CD4-positive, alpha-beta T cell treated with Interleukin-17A for 4 hours (primary cell): ENCODE data around the gene SPIRE2.
"Not testable (repeated sequence)": the region's sequence is repeated elsewhere in the genome, so short reads cannot be mapped to it uniquely, and the experiment has no call there.

Experiments
- DNase-seq: peaks from one replicate; pipeline ENCODE4 v3.0.0-alpha.2; 2020; ENCODE audit warnings: mixed read lengths

SPIRE2 gene

DNA sequence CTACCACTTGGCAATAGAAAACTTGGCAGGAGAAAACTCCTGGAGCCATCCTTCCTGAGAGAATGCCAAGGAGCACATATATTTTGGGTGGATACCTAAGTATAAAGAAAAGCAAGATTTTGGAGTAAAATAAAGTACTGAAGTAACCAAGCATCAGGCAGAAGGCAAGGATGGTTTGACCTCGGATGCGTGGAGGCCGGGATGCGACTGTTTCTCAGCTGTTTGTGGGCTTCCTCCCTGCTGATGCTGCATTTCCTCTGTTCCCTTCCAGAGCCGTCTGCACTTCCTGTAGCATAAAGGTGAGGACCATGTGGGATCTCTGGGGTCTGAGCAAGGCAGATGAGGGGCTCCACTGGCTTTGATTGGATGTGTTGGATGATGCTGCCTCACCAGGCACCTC is 39.6 kb downstream of the SPIRE2 start:
- no peak for DNase-seq

DNA sequence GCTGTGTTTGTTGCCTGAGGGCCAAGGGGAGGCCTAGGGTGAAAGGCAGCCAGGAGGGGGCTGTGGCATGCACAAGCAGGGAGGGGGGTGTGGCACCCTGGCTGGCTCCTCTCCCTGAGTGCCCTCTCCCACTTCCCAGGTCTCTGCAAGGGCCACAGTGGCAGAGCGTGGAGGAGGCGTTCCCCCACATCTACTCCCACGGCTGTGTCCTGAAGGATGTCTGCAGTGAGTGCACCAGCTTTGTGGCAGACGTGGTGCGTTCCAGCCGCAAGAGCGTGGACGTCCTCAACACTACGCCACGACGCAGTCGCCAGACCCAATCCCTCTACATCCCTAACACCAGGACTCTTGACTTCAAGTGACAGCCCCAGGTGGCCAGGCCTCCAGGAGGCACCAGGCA is 41.6 kb downstream of the SPIRE2 start:
- DNase-seq = no peak

DNA sequence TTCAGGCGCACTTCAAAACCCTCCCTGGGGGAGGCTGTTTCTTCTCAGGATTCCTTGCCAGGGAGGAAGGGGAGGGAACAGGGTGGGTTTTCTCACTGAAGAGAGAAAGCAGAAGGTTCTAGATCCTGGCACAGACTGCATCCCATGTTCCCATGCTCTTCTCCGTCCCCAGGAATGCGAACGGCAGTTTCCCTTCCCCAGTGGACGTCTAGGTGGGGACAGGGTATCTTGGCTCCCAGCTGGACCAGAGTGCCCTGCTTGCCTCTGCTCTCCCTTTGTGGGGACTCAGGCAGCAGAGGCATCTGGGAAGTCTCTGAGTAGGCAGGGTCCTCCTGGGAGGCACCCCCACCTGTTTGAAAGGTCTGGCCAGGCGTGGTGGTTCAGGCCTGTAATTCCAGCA is 42.2 kb downstream of the SPIRE2 start:
- DNase-seq = no peak

DNA sequence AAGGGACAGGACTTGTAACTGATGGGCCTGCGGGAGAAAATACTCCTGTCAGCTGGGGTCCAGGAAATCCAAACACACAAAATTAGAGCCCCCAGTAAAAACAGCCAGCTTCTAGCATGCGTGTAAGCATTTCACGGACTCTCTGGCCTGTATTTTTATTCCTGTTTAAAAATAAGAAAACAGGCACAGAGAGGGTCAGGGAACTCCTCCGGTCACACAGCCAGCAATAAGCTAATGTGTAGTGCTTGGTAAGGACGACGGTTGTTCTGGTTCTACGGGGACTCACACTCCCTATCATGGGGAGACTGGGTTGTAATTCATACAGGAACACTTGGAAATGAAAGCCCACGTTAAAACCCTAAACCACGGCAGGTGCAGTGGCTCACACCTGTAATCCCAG is 43.6 kb downstream of the SPIRE2 start:
- no peak for DNase-seq

DNA sequence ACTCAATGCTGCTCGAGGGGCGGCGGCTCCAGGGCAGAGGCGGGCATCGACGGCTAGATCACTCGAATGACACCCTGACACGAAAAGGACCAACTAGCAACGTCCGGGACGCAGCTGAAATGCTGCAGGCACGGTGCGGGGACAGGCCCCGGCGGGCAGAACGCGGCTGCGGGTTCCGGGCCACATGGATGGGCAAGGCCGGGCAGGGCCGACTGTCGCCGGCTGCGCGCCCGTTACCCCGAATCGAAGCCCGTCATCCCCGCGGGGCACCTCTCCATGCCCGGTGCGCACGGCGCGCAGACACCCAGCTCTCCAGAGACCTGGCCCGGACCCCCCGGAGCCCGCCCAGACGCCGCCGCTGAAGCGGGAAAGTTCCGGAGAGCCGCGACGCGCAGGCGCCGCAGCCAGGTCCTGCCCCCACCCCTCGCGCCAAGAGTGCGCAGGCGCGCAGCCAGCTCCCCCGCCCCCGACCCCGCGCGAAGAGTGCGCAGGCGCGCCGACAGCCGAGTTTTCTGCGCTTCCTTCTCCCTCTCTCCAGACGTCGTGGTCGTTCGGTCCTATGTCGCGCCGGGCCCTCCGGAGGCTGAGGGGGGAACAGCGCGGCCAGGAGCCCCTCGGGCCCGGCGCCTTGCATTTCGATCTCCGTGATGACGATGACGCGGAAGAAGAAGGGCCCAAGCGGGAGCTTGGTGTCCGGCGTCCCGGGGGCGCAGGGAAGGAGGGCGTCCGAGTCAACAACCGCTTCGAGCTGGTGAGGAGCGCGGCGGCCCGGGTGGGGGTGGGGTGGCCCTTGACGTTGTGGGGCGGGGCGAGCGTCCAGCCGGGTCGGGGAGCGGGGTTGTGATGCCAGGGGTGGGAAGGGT is 45.1 kb downstream of the SPIRE2 start, which contains the start of gene TCF25:
TCF25 (plus strand) TSS at position 484 of the 863 bp plus-strand sequence; CDS start at position 560, 76 bp downstream.
- peak; percentile 94 for DNase-seq

DNA sequence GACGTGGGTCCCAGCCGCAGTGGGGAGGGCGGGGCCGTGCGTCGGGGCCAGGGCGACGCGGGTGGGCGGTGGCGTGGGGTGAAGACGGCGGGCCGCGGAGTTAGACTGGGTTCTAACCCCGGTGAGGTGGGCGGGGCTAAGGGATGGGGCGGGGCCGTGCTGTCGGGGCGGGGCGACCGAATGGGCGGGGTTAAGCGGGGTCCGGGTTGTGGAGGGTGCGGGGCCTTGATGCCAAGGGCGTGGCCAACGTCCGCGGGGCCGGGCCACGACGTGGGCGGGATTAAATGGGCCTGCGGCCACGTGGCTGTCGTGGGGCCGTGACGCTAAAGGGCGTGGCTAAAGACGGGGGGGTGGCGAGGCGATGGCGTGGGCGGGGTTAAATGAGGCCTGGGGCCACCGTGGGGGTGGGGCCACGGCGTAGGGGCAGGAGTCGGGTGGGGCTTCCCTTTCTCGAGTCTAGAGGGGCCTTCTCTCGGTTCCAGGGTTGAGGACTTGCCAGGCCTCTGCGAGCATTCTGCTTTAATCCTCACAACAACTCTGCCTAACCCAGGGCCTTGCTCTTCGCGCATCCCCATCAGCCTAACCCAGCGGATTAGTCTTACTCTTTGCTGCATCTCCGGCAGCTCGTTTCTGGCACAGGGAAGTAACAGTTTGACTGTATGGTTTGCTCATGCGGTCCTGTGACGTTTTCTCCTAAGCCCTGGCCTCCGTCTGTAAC is 45.9 kb downstream of the SPIRE2 start:
- peak; percentile 94 for DNase-seq

DNA sequence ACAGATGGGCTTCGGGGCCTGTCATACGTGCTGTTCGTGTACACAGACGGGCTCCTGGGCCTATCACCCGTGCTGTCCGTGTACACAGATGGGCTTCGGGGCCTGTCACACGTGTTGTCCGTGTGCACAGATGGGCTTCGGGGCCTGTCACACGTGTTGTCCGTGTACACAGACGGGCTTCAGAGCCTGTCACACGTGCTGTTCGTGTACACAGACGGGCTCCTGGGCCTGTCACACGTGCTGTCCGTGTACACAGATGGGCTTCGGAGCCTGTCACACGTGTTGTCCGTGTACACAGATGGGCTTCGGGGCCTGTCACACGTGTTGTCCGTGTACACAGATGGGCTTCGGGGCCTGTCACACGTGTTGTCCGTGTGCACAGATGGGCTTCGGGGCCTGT is 50.8 kb downstream of the SPIRE2 start:
- DNase-seq = not testable (repeated sequence)

DNA sequence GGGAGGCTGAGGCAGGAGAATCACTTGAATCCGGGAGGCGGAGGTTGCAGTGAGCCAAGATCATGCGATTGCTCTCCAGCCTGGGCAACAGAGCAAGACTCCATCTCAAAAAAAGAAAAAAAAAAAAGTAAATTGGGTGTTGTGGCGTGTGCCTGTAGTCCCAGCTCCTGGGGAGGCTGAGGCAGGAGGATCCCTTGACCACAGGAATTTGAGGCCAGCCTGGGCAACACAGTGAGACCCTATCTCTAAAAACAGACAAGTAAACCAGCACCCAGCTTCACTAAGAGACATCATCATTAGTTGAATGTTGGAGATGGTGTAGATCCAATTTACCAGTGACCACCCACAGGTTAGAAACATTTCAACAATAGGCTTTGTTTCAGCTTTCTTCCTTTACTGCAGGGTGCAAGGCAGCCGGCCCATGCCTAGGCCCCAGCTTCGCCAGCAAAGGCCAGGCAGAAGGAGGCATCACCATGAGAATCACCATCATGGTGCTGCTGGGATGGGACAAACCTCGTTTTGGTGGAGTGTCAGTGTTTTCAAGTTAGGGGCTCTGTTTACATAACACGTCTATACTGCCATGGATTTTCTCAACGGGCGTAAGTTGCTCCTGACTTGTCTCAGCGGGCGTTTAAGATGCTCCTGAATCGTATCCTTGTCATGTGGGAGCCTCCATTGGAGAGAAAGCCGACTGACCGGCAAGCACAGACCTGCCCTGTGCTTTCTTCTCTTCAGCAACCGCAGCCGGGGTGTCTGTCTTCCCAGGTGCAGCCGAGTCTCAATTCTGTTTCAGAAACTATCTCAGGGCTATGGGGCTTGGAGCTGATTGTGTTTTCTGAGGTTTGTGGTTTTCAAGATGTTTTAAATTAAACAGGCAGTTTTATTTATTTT is 52.4 kb downstream of the SPIRE2 start:
- DNase-seq = no peak

DNA sequence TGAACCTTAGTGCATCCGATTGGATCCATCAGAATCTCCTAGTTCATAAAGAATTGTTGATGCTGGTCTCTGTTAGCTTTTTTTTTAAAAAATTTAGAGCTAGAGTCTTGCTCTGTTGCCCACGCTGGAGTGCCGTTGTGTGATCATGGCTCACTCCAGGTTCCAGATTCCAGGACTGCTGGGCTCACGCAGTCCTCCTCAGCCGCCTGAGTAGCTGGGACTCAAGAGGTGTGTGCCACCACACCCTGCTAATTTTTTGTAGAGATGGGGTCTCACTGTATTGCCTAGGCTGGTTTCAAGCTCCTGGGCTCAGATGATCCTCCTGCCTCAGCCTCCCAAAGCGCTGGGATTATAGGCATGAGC is 53.1 kb downstream of the SPIRE2 start:
- DNase-seq = no peak

DNA sequence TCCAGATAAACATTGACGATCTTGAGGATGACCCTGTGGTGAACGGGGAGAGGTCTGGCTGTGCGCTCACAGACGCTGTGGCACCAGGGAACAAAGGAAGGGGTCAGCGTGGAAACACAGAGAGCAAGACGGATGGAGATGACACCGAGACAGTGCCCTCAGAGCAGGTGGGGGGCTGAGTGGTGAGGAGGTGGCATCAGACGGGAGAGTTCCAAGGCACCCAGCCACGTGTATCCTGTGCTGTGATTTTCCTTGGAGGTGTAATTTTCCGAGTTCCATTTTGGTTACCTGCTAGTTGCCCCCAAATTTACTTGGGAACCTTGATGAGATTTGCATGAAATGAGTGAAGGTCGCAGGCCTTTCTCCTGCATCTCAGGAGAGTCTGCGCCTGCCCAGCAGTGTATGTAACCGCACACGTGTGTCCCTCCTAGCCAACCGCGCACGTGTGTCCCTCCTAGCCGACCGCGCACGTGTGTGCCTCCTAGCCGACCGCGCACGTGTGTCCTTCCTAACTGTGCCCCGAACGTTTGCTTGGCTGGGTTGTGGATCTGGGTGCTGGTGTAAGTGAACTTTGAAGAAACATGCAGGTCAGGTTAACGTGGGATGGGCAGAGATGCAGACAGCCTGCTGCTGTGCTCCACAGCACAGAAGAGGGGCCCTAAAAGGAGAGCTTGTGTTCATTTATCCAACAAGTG is 55.2 kb downstream of the SPIRE2 start:
- no peak for DNase-seq

DNA sequence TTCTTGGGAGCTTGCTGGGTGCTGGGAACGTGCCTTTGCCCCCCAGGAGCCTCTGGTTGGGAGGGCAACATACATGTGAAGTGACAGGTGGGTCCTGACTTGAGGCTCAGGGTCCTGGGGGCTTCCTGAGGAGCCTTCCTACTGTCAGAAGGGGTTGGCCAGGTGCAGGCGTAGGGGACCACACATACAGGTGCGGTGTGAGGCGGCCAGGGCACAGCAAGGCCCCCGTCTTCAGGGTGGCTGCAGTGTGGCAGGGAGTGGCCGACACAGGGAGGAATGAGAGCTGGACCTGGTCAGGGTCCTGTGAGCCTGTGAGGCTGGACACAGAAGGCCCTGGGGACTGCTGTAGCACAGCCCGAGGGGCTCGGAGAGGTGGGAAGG is 55.8 kb downstream of the SPIRE2 start:
- no peak for DNase-seq

DNA sequence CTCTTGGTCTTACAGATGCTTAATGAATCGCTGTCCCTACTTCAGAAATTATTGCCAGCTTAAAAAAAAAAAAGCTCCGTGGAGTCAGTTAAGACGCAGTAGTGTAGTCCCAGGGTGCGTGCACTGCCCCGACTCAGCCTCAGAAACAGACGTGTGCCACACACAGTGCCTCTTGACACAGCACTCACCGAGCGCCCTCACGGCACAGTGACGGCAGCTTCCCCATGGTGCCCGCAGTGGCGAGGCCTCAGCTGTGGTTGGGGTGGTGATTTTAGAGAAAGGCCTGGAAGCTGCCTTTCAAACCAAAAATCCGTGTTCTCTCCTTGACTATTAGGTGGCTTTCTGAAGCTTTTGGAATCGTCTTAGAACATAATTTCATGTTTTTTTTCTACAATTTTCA is 59.0 kb downstream of the SPIRE2 start:
- DNase-seq = no peak

DNA sequence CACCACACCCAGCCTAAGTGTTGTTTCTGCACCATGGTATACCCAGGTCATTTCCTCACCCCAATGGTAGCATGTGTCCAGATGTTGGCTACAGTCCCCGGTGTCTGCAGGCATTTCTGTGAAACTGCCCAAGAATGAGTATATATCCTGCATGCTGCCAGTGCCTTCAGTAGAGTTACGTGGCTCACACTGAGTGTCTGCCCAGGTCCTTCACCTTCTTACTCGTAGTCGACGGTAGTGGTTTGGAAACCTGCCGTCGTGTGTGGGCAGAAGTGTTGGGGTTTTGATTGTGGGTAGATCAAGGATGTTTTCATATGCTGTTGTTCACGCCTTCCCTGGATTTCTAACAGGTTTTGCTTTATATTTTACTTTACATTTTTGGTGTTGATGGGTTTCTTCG is 61.9 kb downstream of the SPIRE2 start:
- DNase-seq = no peak

DNA sequence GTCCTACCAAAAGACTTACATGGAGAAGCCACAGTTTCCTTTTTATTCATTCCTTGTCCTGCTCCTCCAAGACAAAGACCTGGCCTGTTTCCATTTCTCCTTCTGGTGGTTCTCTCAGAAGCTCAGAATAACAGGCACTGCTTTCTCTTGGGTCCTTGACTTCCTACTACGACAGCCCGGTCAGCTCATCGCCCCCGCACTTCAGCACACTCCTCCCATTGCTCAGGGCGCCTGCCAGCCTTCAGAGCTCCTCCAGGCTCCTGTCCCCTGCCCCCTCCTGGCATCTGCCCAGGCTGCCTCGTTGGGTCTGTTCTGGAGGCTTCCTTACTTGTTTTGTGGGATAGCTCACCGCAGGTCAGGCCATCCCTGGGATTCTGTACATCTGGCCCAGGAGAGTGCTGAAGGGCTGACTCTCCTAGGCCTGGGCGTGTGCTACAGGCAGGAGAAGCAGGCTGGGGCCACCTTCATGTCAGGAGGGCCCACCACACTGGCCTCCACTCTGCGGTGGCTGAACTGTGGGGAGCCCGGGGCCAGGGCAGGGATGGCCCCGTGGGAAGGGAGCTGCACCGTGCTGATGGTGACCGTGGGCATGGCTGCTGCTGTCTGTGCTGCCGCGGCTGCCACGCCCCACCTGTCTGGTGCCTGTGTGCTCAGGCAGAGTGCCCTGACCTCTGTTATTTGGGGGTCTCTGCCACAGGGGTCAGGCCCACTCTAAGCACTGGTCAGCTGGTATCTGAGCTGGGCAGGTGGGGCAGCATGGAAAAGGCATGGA is 62.8 kb downstream of the SPIRE2 start:
- no peak for DNase-seq

DNA sequence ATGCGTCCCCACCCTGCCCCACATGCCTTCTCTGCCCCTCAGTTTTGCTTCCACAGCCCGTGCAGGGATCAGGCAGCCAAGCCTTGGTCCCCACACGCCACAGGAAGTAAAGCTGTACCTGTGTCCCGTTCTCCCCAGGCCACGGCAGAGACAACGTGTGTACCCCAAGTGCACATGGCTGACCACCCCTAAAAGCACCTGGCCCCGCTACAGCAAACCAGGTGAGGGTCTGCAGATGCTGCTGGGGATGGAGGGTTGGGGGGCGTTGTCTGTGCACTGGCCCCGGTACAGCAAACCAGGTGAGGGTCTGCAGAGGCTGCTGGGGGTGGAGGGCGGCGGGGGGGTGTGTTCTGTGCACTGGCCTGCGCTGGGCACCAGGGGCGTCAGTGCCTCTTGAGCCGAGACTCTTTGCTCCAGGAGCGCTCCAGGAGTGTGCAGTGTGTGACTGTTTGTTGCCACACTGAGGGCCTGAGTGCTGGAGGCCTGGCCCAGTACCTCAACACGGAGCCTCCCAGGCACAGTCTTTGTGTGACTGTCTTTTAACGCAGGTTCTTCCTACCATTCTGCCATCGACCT is 63.9 kb downstream of the SPIRE2 start:
- DNase-seq = no peak

DNA sequence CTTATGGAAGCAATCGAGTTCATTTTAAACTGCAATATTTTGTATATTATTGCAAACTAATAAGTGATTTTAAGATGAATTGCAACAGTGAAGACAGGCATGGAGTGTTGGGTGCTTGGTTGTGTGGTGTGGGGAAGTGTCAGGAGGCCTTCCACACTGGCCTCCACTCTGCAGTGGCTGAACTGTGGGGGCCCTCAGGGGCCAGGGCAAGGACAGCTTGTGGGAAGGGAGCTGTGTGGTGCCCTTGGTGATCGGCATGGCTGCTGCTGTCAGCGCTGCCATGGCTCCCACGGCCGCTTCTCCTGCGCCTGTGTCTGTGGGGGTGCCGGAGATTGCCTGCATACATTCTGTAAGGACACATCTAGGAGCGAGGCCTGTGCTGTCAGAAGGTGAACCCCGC is 64.4 kb downstream of the SPIRE2 start:
- DNase-seq = no peak

DNA sequence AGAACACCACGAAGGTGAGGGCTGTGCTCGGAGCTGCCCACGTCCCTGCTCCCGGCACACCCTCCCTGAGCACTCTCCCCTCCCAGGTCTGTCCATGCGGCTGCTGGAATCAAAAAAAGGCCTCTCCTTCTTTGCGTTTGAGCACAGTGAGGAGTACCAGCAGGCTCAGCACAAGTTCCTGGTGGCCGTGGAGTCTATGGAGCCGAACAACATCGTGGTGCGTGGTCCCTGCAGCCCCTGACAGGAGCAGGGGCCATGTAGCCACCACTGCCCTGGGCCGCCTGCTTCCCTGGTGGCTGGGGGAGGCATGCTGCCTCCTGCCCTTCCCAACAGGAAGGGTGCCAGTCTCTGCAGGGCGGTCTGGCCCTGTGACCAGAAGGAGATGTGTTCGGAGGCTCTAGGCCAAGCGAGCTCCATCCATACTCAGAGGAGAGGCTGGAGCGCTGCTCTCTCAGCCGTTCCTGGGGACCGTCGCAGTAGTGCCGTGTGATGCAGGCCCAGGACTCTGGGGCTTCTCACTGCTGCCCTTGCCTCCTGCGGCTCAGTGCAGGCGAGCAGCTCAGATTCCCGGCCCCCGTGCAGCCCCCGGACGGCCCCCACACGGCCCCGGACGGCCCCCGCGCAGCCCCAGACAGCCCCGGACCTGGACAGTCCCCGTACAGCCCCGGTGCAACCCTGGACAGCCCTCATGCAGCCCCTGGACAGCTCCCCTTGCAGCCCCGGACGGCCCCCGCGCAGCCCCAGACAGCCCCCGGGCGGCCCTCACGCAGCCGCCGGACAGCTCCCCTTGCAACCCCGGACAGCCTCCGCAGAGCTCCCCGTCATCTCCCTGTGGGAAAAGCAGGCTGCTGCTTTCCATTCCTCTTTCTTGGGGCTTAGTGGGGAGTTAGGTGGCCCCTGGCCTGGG is 65.6 kb downstream of the SPIRE2 start:
- DNase-seq = no peak

DNA sequence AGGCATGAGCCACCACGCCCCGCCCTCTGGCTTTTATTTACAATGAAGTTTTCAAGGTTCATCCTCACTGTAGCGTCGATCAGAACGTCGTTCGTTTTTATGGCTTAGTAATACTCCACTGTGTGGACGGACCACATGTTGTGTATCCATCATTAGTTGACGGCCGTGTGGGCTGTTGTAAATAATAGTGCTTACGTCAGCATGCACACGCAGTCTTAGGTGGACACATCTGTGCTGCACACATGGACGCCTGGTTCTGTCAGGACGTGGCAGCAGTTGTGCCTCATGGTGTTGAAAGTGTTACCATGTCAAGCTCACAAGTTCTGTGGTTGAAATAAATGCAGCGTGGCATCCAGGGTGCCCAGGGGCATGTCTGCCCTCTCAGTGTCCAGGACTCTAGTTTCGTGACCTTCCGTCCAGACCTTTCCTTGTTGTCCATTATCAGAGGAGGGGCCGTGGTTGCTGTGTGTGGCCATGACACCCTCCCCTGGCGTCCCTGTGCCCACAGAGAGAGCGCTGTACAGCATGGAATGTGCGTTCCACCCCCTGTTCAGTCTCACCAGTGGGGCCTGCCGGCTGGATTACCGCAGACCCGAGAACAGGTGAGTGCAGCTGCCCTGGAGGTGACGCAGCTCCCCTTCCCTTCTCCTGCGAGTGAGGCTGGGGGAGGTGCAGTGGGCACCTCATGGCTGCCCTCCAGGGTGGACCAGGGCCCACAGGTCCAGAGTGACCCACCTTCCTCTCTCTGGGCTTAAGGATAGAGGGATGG is 67.4 kb downstream of the SPIRE2 start:
- no peak for DNase-seq

DNA sequence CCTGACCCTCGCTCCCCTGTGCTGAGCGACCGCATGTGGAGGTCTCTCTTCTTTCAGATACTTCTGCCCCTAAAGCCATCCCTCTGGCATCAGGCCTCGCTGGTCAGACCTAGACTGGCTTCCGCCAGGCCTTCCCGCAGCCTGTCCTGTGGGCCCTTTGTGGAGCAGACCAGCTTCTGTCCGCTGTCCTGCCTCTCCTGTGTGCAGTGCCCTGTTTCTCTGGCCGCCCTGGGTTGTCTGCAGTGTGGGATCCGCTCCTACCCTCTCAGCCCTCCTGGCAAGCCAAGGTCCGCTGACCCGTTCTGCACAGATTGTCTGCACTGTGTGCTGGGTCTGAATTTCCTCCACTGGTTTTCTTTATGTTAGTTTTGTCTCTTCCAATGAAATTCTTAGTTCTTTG is 68.9 kb downstream of the SPIRE2 start:
- no peak for DNase-seq
